NCI-H446 (cell line): Measurements from ENCODE around the gene BDKRB2.
A peak's percentile ranks its signal among the peaks of the same experiment; 100 is the strongest.

Source experiments
- DNase-seq, 2 experiments: peaks; one replicate each; lab custom pipeline; 2025; lab: John Stamatoyannopoulos, UW

BDKRB2 gene

GRCh38 chr14:96204151-96205058, at the start of gene BDKRB2:
BDKRB2 (plus strand) TSS chr14:96204839; CDS start chr14:96237108, 32,269 bp downstream.
- DNase-seq = peak in 1 of 2 experiments; percentile 69

- DNase-seq = no peak
Observed at GRCh38 chr14:96154900-96155299, 49.7 kb upstream of the BDKRB2 start.

- DNase-seq = no peak
Observed at GRCh38 chr14:96156804-96157760, 47.6 kb upstream of the BDKRB2 start.

GRCh38 chr14:96158735-96159134, 45.9 kb upstream of the BDKRB2 start:
- DNase-seq = no peak

GRCh38 chr14:96160076-96160912, 44.3 kb upstream of the BDKRB2 start:
- DNase-seq = no peak

- no peak for DNase-seq
Observed at GRCh38 chr14:96160913-96161310, 43.7 kb upstream of the BDKRB2 start.

- no peak for DNase-seq
Observed at GRCh38 chr14:96161636-96162035, 43.0 kb upstream of the BDKRB2 start.

- DNase-seq = no peak
Observed at GRCh38 chr14:96162265-96162664, 42.4 kb upstream of the BDKRB2 start.

- DNase-seq = no peak
Observed at GRCh38 chr14:96162741-96163140, 41.9 kb upstream of the BDKRB2 start.

- no peak for DNase-seq
Observed at GRCh38 chr14:96164861-96165490, 39.7 kb upstream of the BDKRB2 start.

- no peak for DNase-seq
Observed at GRCh38 chr14:96165493-96166436, 38.9 kb upstream of the BDKRB2 start.

GRCh38 chr14:96166461-96167223, 38.0 kb upstream of the BDKRB2 start:
- DNase-seq = no peak

- DNase-seq = no peak
Observed at GRCh38 chr14:96167224-96168148, 37.2 kb upstream of the BDKRB2 start.

GRCh38 chr14:96168581-96168980, 36.1 kb upstream of the BDKRB2 start:
- no peak for DNase-seq

GRCh38 chr14:96170961-96171592, 33.6 kb upstream of the BDKRB2 start:
- no peak for DNase-seq

GRCh38 chr14:96173636-96174475, 30.8 kb upstream of the BDKRB2 start:
- DNase-seq = no peak

GRCh38 chr14:96176275-96176674, 28.4 kb upstream of the BDKRB2 start:
- DNase-seq = no peak
